IMR-90 (cell line): Measurements from ENCODE around the gene NAA15. TPM values are rescaled to one million over a fixed set of nuclear protein-coding genes. Genes with fewer than 3 reads are reported as not detected.

ENCODE experiments used
- ATAC-seq: fragments of 200-7000 bp; cut with Tn5 transposase; 2 replicates; pipeline ENCODE4 v1.9.1; 2020; ENCODE audit warnings: low read depth, mild to moderate bottlenecking, moderate library complexity
- BruUV-seq: library from RNA; stranded (reverse); fragments of 400-500 nt; replicated peaks from 2 replicates; lab custom pipeline; 2021; lab: Mats Ljungman, UMichigan
- CTCF ChIA-PET: fragments of 300-600 bp; formaldehyde crosslinking; extraction: SDS; loops from one replicate; lab custom pipeline; 2021; ENCODE audit warnings: antibody characterized with exemption; lab: Yijun Ruan, JAX
- POLR2A ChIA-PET: fragments of 300-600 bp; sonication (Branson Sonifier 250); formaldehyde crosslinking; loops from one replicate; lab custom pipeline; 2022; ENCODE audit warnings: antibody characterized with exemption; ENCODE audit not compliant: unreplicated experiment; lab: Charles Lee
- DNase-seq: peaks from one replicate; pipeline ENCODE4 v3.0.0; 2013
- H2AFZ ChIP-seq: replicated peaks from 2 replicates; pipeline ENCODE3; 2013; ENCODE audit warnings: low read length, mild to moderate bottlenecking; ENCODE audit not compliant: poor library complexity
- H2AK5ac ChIP-seq: 2 replicates; pipeline ENCODE4 v1.6.1; 2013; ENCODE audit warnings: low read depth, low read length, inconsistent platforms
- H2AK9ac ChIP-seq: replicated peaks from 2 replicates; pipeline ENCODE3; 2013; ENCODE audit warnings: mild to moderate bottlenecking, low read depth, low read length, moderate library complexity; ENCODE audit not compliant: poor library complexity
- H2BK120ac ChIP-seq: 2 replicates; pipeline ENCODE4 v1.6.1; 2013; ENCODE audit warnings: low read depth, low read length, inconsistent platforms
- H2BK15ac ChIP-seq: 3 replicates; pipeline ENCODE4 v1.6.1; 2013; ENCODE audit warnings: low read depth, low read length, inconsistent platforms
- H2BK20ac ChIP-seq: 2 replicates; pipeline ENCODE4 v1.6.1; 2013; ENCODE audit warnings: low read depth, mild to moderate bottlenecking, inconsistent platforms, low read length, moderate library complexity
- H2BK5ac ChIP-seq: 2 replicates; pipeline ENCODE4 v1.6.1; 2013; ENCODE audit warnings: mild to moderate bottlenecking, low read depth, low read length, inconsistent platforms; ENCODE audit not compliant: poor library complexity, severe bottlenecking
- H3K14ac ChIP-seq: replicated peaks from 2 replicates; pipeline ENCODE4 v1.6.1; 2013; ENCODE audit warnings: low read depth, low read length, inconsistent platforms
- H3K18ac ChIP-seq: 2 replicates; pipeline ENCODE4 v1.6.1; 2013; ENCODE audit warnings: low read depth, low read length, control low read depth
- H3K23ac ChIP-seq: 2 replicates; pipeline ENCODE4 v1.6.1; 2013; ENCODE audit warnings: low read depth, low read length, inconsistent platforms
- H3K27ac ChIP-seq: 2 replicates; pipeline ENCODE4 v1.5.1; 2013; ENCODE audit warnings: mild to moderate bottlenecking, control low read depth, low read length; ENCODE audit not compliant: insufficient read depth
- H3K27me3 ChIP-seq: 2 replicates; pipeline ENCODE4 v1.6.1; 2013; ENCODE audit warnings: low read length; ENCODE audit not compliant: control insufficient read depth, insufficient read depth
- H3K36me3 ChIP-seq: 2 replicates; pipeline ENCODE4 v1.6.1; 2013; ENCODE audit warnings: low read length, mixed read lengths; ENCODE audit not compliant: control insufficient read depth, insufficient read depth
- H3K4ac ChIP-seq: 2 replicates; pipeline ENCODE4 v1.6.1; 2013; ENCODE audit warnings: low read depth, low read length, inconsistent platforms
- H3K4me1 ChIP-seq: 2 replicates; pipeline ENCODE4 v1.6.1; 2013; ENCODE audit warnings: low read length, mixed read lengths; ENCODE audit not compliant: control insufficient read depth, insufficient read depth
- H3K4me2 ChIP-seq: 2 replicates; pipeline ENCODE4 v1.6.1; 2013; ENCODE audit warnings: low read depth, mild to moderate bottlenecking, control low read depth, low read length, moderate library complexity
- H3K4me3 ChIP-seq: 2 replicates; pipeline ENCODE4 v1.5.1; 2013; ENCODE audit warnings: low read depth, mild to moderate bottlenecking, control low read depth, low read length, moderate library complexity; ENCODE audit not compliant: insufficient read depth
- H3K56ac ChIP-seq: 2 replicates; pipeline ENCODE4 v1.6.1; 2013; ENCODE audit warnings: low read length, inconsistent platforms; ENCODE audit not compliant: insufficient read depth; ENCODE audit errors: extremely low read depth
- H3K79me1 ChIP-seq, 2 experiments: 2 replicates each; pipeline ENCODE4 v1.6.1; 2013; ENCODE audit warnings: low read length in 2 of 2, inconsistent platforms in 1 of 2, low read depth in 1 of 2
- H3K9ac ChIP-seq: 2 replicates; pipeline ENCODE4 v1.6.1; 2013; ENCODE audit warnings: low read depth, low read length, control low read depth
- H3K9me1 ChIP-seq: 2 replicates; pipeline ENCODE4 v1.6.1; 2013; ENCODE audit warnings: low read length, inconsistent platforms; ENCODE audit not compliant: insufficient read depth
- H3K9me3 ChIP-seq: 2 replicates; pipeline ENCODE4 v1.6.1; 2013; ENCODE audit warnings: low read length; ENCODE audit not compliant: control insufficient read depth, insufficient read depth
- H4K20me1 ChIP-seq: 2 replicates; pipeline ENCODE4 v1.6.1; 2013; ENCODE audit warnings: low read length, inconsistent platforms; ENCODE audit not compliant: insufficient read depth
- H4K5ac ChIP-seq: 2 replicates; pipeline ENCODE4 v1.6.1; 2013; ENCODE audit warnings: mild to moderate bottlenecking, low read depth, low read length, control low read depth
- H4K8ac ChIP-seq, 2 experiments: 2 replicates each; pipeline ENCODE4 v1.6.1; 2013; ENCODE audit warnings: low read depth in 2 of 2, low read length in 2 of 2, control low read depth in 1 of 2, inconsistent platforms in 1 of 2
- H4K91ac ChIP-seq: 2 replicates; pipeline ENCODE4 v1.6.1; 2013; ENCODE audit warnings: low read depth, low read length, inconsistent platforms; ENCODE audit not compliant: insufficient read depth
- BHLHE40 ChIP-seq: fragments of 150-350 bp; IDR thresholded peaks from 2 replicates; pipeline ENCODE4 v1.6.1; 2016; ENCODE audit warnings: mild to moderate bottlenecking, low read depth, low read length
- CEBPB ChIP-seq: IDR thresholded peaks from 2 replicates; pipeline ENCODE4 v1.6.1; 2012; ENCODE audit warnings: low read depth, low read length, improper control_type of control experiment
- CHD1 ChIP-seq: IDR thresholded peaks from 2 replicates; pipeline ENCODE4 v1.6.1; 2012; ENCODE audit warnings: low read depth, low read length, improper control_type of control experiment
- CTCF ChIP-seq: conservative IDR thresholded peaks from 2 replicates; pipeline ENCODE4 v1.5.1; 2012; ENCODE audit warnings: mild to moderate bottlenecking, low read depth, low read length, improper control_type of control experiment
- ELK1 ChIP-seq: fragments of 150-350 bp; IDR thresholded peaks from 2 replicates; pipeline ENCODE4 v1.6.1; 2016; ENCODE audit warnings: low read depth, mild to moderate bottlenecking, low read length, moderate library complexity, borderline replicate concordance
- MAFK ChIP-seq: IDR thresholded peaks from 2 replicates; pipeline ENCODE4 v1.6.1; 2012; ENCODE audit warnings: low read depth, low read length, improper control_type of control experiment
- MAZ ChIP-seq: IDR thresholded peaks from 2 replicates; pipeline ENCODE4 v1.6.1; 2012; ENCODE audit warnings: low read depth, mild to moderate bottlenecking, low read length, improper control_type of control experiment, moderate library complexity, borderline replicate concordance
- MXI1 ChIP-seq: IDR thresholded peaks from 2 replicates; pipeline ENCODE4 v1.6.1; 2012; ENCODE audit warnings: low read depth, mild to moderate bottlenecking, low read length, moderate library complexity, borderline replicate concordance
- NFE2L2 ChIP-seq: fragments of 150-350 bp; IDR thresholded peaks from 2 replicates; pipeline ENCODE4 v1.6.1; 2016; ENCODE audit warnings: low read depth, mild to moderate bottlenecking, low read length
- POLR2A ChIP-seq: IDR thresholded peaks from 2 replicates; pipeline ENCODE4 v1.6.1; 2012; ENCODE audit warnings: mild to moderate bottlenecking, low read depth, low read length
- RAD21 ChIP-seq: IDR thresholded peaks from 2 replicates; pipeline ENCODE4 v1.6.1; 2012; ENCODE audit warnings: low read length, improper control_type of control experiment
- RFX5 ChIP-seq: IDR thresholded peaks from 2 replicates; pipeline ENCODE4 v1.8.0; 2012; ENCODE audit warnings: low read depth, mild to moderate bottlenecking, low read length, moderate library complexity
- USF2 ChIP-seq: fragments of 150-350 bp; IDR thresholded peaks from 2 replicates; pipeline ENCODE4 v1.6.1; 2017; ENCODE audit warnings: mild to moderate bottlenecking, antibody characterized with exemption, low read length, low read depth
- WGBS, 2 experiments: methylation state at CpG; one replicate each; pipeline versions ENCODE4 v1.1.5 to v1.1.7; 2013; ENCODE audit warnings: missing lambda C conversion rate in 2 of 2; ENCODE audit not compliant: insufficient read length in 1 of 2; ENCODE audit errors: extremely low coverage in 2 of 2; 5-methylcytosine and 5-hydroxymethylcytosine counted together
- dilution Hi-C: fragments of 300-500 bp; cut with HindIII; formaldehyde crosslinking; loops from one replicate; pipeline ENCODE4 v1.14.3; 2018; ENCODE audit warnings: low sequenced_read_pairs; ENCODE audit not compliant: unreplicated experiment
- in situ Hi-C: fragments of 300-500 bp; cut with MboI; formaldehyde crosslinking; loops from 3 replicates; pipeline ENCODE4 v1.14.3; 2019; ENCODE audit warnings: low sequenced_read_pairs, inconsistent platforms, mixed read lengths
- intact Hi-C: fragments of 100-400 bp; cut with micrococcal nuclease; formaldehyde crosslinking; loops from 2 replicates; pipeline ENCODE4 v1.10.0; 2022
- polyA plus RNA-seq, 3 experiments: library from polyadenylated mRNA; depleted of rRNA; stranded (reverse); fragments of >200 nt; gene quantifications; 2 replicates each; pipeline ENCODE4 v1.2.3, GENCODE V29; 2012; ENCODE audit warnings: low replicate concordance in 1 of 3
- total RNA-seq: library from RNA; depleted of rRNA; stranded (reverse); fragments of >200 nt; gene quantifications from 2 replicates; pipeline ENCODE4 v1.2.3, GENCODE V29; 2012

Gene NAA15
- total and polyA plus RNA-seq, 2 of the 4 experiments (the other 2 are of a cell fraction): 11.0 to 43.4 TPM

- H3K79me1 ChIP-seq: peaks cover 6 to 15% of the 10 kb centered on the region in 2 experiments
- H3K56ac ChIP-seq: peak within 1 kb of the TSS; percentile 39; the same call in 1 of the 2 replicates
- peak within 1 kb of the TSS; percentile 81 for H3K23ac ChIP-seq
- peak within 1 kb of the TSS; percentile 33 for H3K27ac ChIP-seq
- no peaks in the 10 kb centered on the region for H3K36me3 ChIP-seq
- H2AK5ac ChIP-seq: no peak within 1 kb of the TSS
- dilution Hi-C loops (no loop called here), in situ Hi-C loops (no loop called here), intact Hi-C loops (loop anchor here (5.0 kb wide), 3 partner anchors 53 to 183 kb away; partner anchors contain the start of gene ELF2)
- H3K14ac ChIP-seq: peak within 1 kb of the TSS; percentile 75
- no peaks in the 10 kb centered on the region for H4K20me1 ChIP-seq
- H3K4me2 ChIP-seq: peak within 1 kb of the TSS; percentile 82
- WGBS, 2 experiments: 7% methylated on average over 2 of the region's 51 CpGs; no CpG with 5 or more reads in 1 of the 2 experiments
- peak within 1 kb of the TSS; percentile 60 for H3K4me3 ChIP-seq
- peak within 1 kb of the TSS; percentile 90 for H2AFZ ChIP-seq
- no peaks in the 10 kb centered on the region for H3K27me3 ChIP-seq
- H3K4me1 ChIP-seq: peaks cover 3% of the 10 kb centered on the region
- POLR2A ChIA-PET: interaction anchor here (0.5 kb wide), 1 partner anchor 110 kb away, joined by 3 read pairs; no protein-coding TSS in a partner anchor
- H3K18ac ChIP-seq: peak within 1 kb of the TSS; percentile 31; the same call in 1 of the 2 replicates
- H3K9ac ChIP-seq: peak within 1 kb of the TSS; percentile 65
- peak within 1 kb of the TSS; percentile 71 for H2BK120ac ChIP-seq
- H3K9me3 ChIP-seq: no peaks in the 10 kb centered on the region
- H2AK9ac ChIP-seq: peak within 1 kb of the TSS; percentile 23
- BruUV-seq: no TSS peak
- peak within 1 kb of the TSS; percentile 20; the same call in 1 of the 2 replicates for H4K91ac ChIP-seq
- H4K5ac ChIP-seq: peak within 1 kb of the TSS; percentile 53
- ATAC-seq (peak; percentile 86), DNase-seq (peak; percentile 30)
- CTCF ChIA-PET: interaction anchor here (0.6 to 1.2 kb wide), 3 partner anchors 12 to 1604 kb away, joined by 3 to 4 read pairs (median 3); no protein-coding TSS in a partner anchor
- peak within 1 kb of the TSS; percentile 58 to 71; a peak in 3 of 4 replicates for H4K8ac ChIP-seq
- no peak within 1 kb of the TSS for H2BK5ac ChIP-seq
- peak within 1 kb of the TSS; percentile 38; the same call in 1 of the 2 replicates for H2BK20ac ChIP-seq
- H2BK15ac ChIP-seq: peak within 1 kb of the TSS; percentile 46; the same call in 1 of the 3 replicates
- peaks cover 3% of the 10 kb centered on the region for H3K9me1 ChIP-seq
- peak within 1 kb of the TSS; percentile 41 for H3K4ac ChIP-seq
- TF ChIP-seq BHLHE40: no peak
- no peak for TF ChIP-seq CEBPB
- TF ChIP-seq POLR2A: no peak
- TF ChIP-seq MXI1: no peak
- no peak for TF ChIP-seq ELK1
- TF ChIP-seq MAZ: no peak; the same call in 1 of the 2 replicates
- TF ChIP-seq RFX5: no peak
- TF ChIP-seq CHD1: no peak
- TF ChIP-seq MAFK: no peak
- no peak for TF ChIP-seq NFE2L2
- TF ChIP-seq RAD21: no peak
- no peak for TF ChIP-seq USF2
- TF ChIP-seq CTCF: no peak
These were observed 21.3 kb upstream of the NAA15 start, which contains the start of gene MGARP for GRCh38 chr4:139279760-139280620. Gene MGARP, minus strand, starts transcription at chr4:139280225. Its CDS starts 67 bp downstream, at chr4:139280158.
